Fibroblast of lung (primary cell): Measurements from ENCODE around the gene LIMCH1. TPM values are rescaled to one million over a fixed set of nuclear protein-coding genes. Genes with fewer than 3 reads are reported as not detected.

ENCODE experiments used
- DNase-seq, 2 donors: peaks; one replicate each; pipeline versions ENCODE4 v3.0.0 to v3.0.0-alpha.2; 2010; ENCODE audit warnings: low read depth in 2 of 2
- H2AFZ ChIP-seq: 2 replicates; pipeline ENCODE4 v1.5.1; 2012; ENCODE audit warnings: low read length, control low read depth, inconsistent platforms
- H3K27ac ChIP-seq: 2 replicates; pipeline ENCODE4 v1.5.1; 2011; ENCODE audit warnings: low read length, control low read depth; ENCODE audit not compliant: insufficient read depth
- H3K27me3 ChIP-seq: 2 replicates; pipeline ENCODE4 v1.5.1; 2011; ENCODE audit warnings: mild to moderate bottlenecking, low read length; ENCODE audit not compliant: control insufficient read depth, insufficient read depth
- H3K36me3 ChIP-seq: 2 replicates; pipeline ENCODE4 v1.5.1; 2011; ENCODE audit warnings: low read length; ENCODE audit not compliant: control insufficient read depth, insufficient read depth
- H3K4me1 ChIP-seq: 2 replicates; pipeline ENCODE4 v1.5.1; 2011; ENCODE audit warnings: low read length; ENCODE audit not compliant: control insufficient read depth, insufficient read depth; ENCODE audit errors: extremely low read depth
- H3K4me2 ChIP-seq: 2 replicates; pipeline ENCODE4 v1.5.1; 2011; ENCODE audit warnings: low read length, control low read depth; ENCODE audit not compliant: insufficient read depth; ENCODE audit errors: extremely low read depth
- H3K4me3 ChIP-seq, 4 experiments: fragments of 200-600 bp in 1 of 4; sonication (generic) in 1 of 4; replicated peaks in 1 of 4; 2 replicates each; pipeline ENCODE4 v1.5.1; 2011 to 2016; ENCODE audit warnings: low read length in 4 of 4, low read depth in 3 of 4, mild to moderate bottlenecking in 3 of 4, control low read depth in 2 of 4, inconsistent platforms in 1 of 4, mixed read lengths in 1 of 4; ENCODE audit not compliant: insufficient read depth in 1 of 4; ENCODE audit errors: control extremely low read depth in 1 of 4
- H3K79me2 ChIP-seq: 2 replicates; pipeline ENCODE4 v1.5.1; 2012; ENCODE audit warnings: mild to moderate bottlenecking, low read length, inconsistent platforms; ENCODE audit not compliant: control insufficient read depth, insufficient read depth
- H3K9ac ChIP-seq: 2 replicates; pipeline ENCODE4 v1.5.1; 2011; ENCODE audit warnings: mild to moderate bottlenecking, low read length, control low read depth; ENCODE audit not compliant: insufficient read depth
- H3K9me3 ChIP-seq: 2 replicates; pipeline ENCODE4 v1.5.1; 2012; ENCODE audit warnings: low read depth, low read length; ENCODE audit not compliant: control insufficient read depth, insufficient read depth
- H4K20me1 ChIP-seq: 2 replicates; pipeline ENCODE4 v1.5.1; 2011; ENCODE audit warnings: low read length; ENCODE audit not compliant: control insufficient read depth, insufficient read depth; ENCODE audit errors: extremely low read depth
- EZH2 ChIP-seq: IDR thresholded peaks from 2 replicates; pipeline ENCODE4 v1.5.1; 2012; ENCODE audit warnings: low read length, control low read depth, mild to moderate bottlenecking; ENCODE audit errors: missing control alignments
- polyA plus RNA-seq, 2 donors: library from polyadenylated mRNA; depleted of rRNA in 1 of 2; stranded (reverse) in 1 of 2; unstranded in 1 of 2; fragments of >200 nt; gene quantifications; 2 replicates each; pipeline ENCODE4 v1.2.1, GENCODE V29; 2011 to 2012; ENCODE audit warnings: missing spikeins in 1 of 2
- total RNA-seq: library from RNA; depleted of rRNA; stranded (reverse); fragments of >200 nt; gene quantifications from 2 replicates; pipeline ENCODE4 v1.2.1, GENCODE V29; 2014
- TF ChIP-seq, protein P1 (sequence below), 2 donors: IDR thresholded peaks in 1 of 2; conservative IDR thresholded peaks in 1 of 2; 1 replicate in 1 of 2; 2 replicates in 1 of 2; pipeline ENCODE4 v1.5.1; 2011 to 2012; ENCODE audit warnings: low read length in 2 of 2, control low read depth in 1 of 2, inconsistent platforms in 1 of 2, low read depth in 1 of 2, mild to moderate bottlenecking in 1 of 2

Gene LIMCH1
- total and polyA plus RNA-seq, 2 donors (not counting 1 experiment from before 2014, with no cell fraction given): 2.8 to 4.6 TPM

DNA sequence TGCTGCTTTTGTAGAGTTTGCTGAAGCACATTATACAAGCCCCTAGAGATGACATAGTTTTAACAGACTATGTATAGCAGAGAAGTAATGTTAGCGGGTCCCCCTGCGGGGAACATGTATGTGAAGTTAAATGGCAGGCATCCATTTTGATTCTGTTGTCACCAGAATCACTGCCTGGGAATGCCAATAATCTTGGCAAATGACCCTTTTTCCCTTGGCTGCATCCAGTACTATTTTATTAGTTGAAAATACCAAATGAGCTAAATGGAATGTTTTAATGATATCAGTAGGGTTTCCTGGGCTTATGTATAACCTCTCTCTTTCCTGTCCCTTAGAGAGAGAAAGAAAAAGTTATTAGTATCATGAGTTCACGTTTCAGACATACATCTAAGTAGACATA lies 93.6 kb downstream of the LIMCH1 start:
- no peaks in the 10 kb centered on the region for H3K4me1 ChIP-seq
- H3K9ac ChIP-seq: no peak overlapping the region
- no peak overlapping the region for H3K4me3 ChIP-seq
- no peaks in the 10 kb centered on the region for H3K27me3 ChIP-seq
- H3K27ac ChIP-seq: no peak overlapping the region
- DNase-seq: no peak
- H4K20me1 ChIP-seq: no peaks in the 10 kb centered on the region
- H3K9me3 ChIP-seq: no peaks in the 10 kb centered on the region
- no peak overlapping the region for H3K4me2 ChIP-seq
- H3K36me3 ChIP-seq: no peaks in the 10 kb centered on the region
- H2AFZ ChIP-seq: no peak overlapping the region
- H3K79me2 ChIP-seq: no peaks in the 10 kb centered on the region
- no peak for TF ChIP-seq EZH2

DNA sequence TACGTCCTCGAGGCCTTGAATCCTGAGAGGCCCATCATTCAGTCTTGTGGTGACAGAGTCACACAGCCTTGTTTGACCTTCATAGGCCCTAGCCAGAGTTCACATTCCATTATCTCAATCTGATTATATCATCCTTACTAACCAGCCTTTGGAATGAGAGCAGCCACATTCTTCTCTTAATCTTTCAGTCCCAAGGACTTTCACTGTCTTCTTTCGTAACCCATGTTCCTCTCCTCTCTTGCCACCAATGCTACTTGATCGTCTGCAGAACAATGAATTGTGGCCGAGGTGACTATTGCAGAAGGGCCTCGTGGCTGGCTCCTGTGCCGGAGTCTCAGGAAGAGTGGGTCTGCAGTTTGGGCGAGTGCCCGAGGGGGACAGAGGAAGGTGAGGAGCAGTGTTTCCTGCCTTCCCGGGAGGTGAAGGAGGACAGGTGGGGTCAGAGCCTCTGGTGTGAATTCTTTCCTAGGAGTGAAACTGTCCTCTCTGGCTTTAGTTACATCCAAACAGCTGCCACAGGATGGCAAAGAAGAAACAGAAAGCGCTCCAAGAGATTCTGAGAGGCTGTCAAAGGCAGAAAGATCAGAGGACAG lies 94.6 kb downstream of the LIMCH1 start:
- H4K20me1 ChIP-seq: no peaks in the 10 kb centered on the region
- H3K27ac ChIP-seq: no peak overlapping the region
- DNase-seq: no peak
- no peaks in the 10 kb centered on the region for H3K79me2 ChIP-seq
- H3K36me3 ChIP-seq: no peaks in the 10 kb centered on the region
- H3K9me3 ChIP-seq: no peaks in the 10 kb centered on the region
- H3K4me1 ChIP-seq: no peaks in the 10 kb centered on the region
- no peak for TF ChIP-seq EZH2
- TF ChIP-seq, protein P1, sequence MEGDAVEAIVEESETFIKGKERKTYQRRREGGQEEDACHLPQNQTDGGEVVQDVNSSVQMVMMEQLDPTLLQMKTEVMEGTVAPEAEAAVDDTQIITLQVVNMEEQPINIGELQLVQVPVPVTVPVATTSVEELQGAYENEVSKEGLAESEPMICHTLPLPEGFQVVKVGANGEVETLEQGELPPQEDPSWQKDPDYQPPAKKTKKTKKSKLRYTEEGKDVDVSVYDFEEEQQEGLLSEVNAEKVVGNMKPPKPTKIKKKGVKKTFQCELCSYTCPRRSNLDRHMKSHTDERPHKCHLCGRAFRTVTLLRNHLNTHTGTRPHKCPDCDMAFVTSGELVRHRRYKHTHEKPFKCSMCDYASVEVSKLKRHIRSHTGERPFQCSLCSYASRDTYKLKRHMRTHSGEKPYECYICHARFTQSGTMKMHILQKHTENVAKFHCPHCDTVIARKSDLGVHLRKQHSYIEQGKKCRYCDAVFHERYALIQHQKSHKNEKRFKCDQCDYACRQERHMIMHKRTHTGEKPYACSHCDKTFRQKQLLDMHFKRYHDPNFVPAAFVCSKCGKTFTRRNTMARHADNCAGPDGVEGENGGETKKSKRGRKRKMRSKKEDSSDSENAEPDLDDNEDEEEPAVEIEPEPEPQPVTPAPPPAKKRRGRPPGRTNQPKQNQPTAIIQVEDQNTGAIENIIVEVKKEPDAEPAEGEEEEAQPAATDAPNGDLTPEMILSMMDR (conservative IDR thresholded peaks at IDR 0.05 in 1 of 2, IDR thresholded peaks at IDR 0.05 in 1 of 2; ENCODE audit: low read depth in 1 of 2, low read length in 2 of 2): no peak
- H3K27me3 ChIP-seq: no peaks in the 10 kb centered on the region
- H2AFZ ChIP-seq: no peak overlapping the region
- H3K4me2 ChIP-seq: no peak overlapping the region
- H3K9ac ChIP-seq: no peak overlapping the region
- no peak overlapping the region for H3K4me3 ChIP-seq

DNA sequence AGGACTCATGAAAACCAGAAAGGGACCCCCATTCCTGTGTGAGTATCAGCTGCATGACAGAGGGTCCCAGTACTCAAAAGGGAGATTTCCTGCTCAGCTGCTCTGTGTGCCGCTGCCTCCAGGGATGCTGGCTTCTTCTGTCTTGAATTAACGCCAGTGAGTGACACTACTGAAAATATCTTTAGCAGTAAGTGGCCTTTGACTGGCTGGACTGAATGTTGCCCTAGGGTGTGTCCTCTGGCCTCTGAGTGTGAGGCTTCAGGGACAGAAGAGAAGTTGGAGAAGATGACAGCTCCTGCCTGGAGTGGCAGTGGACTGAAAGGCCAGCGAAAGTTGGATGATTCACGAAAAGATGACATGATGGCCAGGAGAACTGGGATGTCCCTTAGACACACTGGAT lies 95.4 kb downstream of the LIMCH1 start:
- no peaks in the 10 kb centered on the region for H3K27me3 ChIP-seq
- no peak overlapping the region for H3K27ac ChIP-seq
- H3K4me1 ChIP-seq: no peaks in the 10 kb centered on the region
- no peak overlapping the region for H3K4me2 ChIP-seq
- no peaks in the 10 kb centered on the region for H3K36me3 ChIP-seq
- H2AFZ ChIP-seq: no peak overlapping the region
- no peaks in the 10 kb centered on the region for H3K9me3 ChIP-seq
- TF ChIP-seq EZH2: no peak
- TF ChIP-seq, protein P1 (conservative IDR thresholded peaks at IDR 0.05 in 1 of 2, IDR thresholded peaks at IDR 0.05 in 1 of 2; ENCODE audit: low read depth in 1 of 2, low read length in 2 of 2): no peak
- no peaks in the 10 kb centered on the region for H4K20me1 ChIP-seq
- H3K79me2 ChIP-seq: no peaks in the 10 kb centered on the region
- no peak overlapping the region for H3K9ac ChIP-seq
- DNase-seq: no peak
- H3K4me3 ChIP-seq: no peak overlapping the region
